SW480 (cell line): Measurements from ENCODE around the gene RRAS2.
"Not testable (repeated sequence)": the region's sequence is repeated elsewhere in the genome, so short reads cannot be mapped to it uniquely, and the experiment has no call there.

Source experiments
- DNase-seq: peaks from one replicate; pipeline ENCODE4 v3.0.0-alpha.2; 2016; ENCODE audit warnings: low spot score

The RRAS2 gene

GRCh38 chr11:14306481-14306880 is 52.5 kb downstream of the RRAS2 start:
- no peak for DNase-seq

- no peak for DNase-seq
Observed at GRCh38 chr11:14305649-14306048, 53.3 kb downstream of the RRAS2 start.

GRCh38 chr11:14304601-14305000 is 54.4 kb downstream of the RRAS2 start:
- no peak for DNase-seq

- peak; percentile 65 for DNase-seq
Observed at GRCh38 chr11:14300661-14301304, 58.2 kb downstream of the RRAS2 start.

GRCh38 chr11:14299921-14300320 is 59.1 kb downstream of the RRAS2 start:
- no peak for DNase-seq

- no peak for DNase-seq
Observed at GRCh38 chr11:14290422-14290821, 68.6 kb downstream of the RRAS2 start.

GRCh38 chr11:14288189-14288935 is 70.6 kb downstream of the RRAS2 start:
- DNase-seq, result no peak

- DNase-seq, result not testable (repeated sequence)
Observed at GRCh38 chr11:14278869-14279268, 80.1 kb downstream of the RRAS2 start.

GRCh38 chr11:14275076-14275475 is 83.9 kb downstream of the RRAS2 start:
- DNase-seq, result no peak

- DNase-seq, result no peak
Observed at GRCh38 chr11:14273895-14274294, 85.1 kb downstream of the RRAS2 start.

- no peak for DNase-seq
Observed at GRCh38 chr11:14270690-14271542, 88.1 kb downstream of the RRAS2 start.

GRCh38 chr11:14269692-14270573 is 89.0 kb downstream of the RRAS2 start:
- DNase-seq, result no peak

- DNase-seq, result no peak
Observed at GRCh38 chr11:14267861-14268635, 90.9 kb downstream of the RRAS2 start.

- DNase-seq, result no peak
Observed at GRCh38 chr11:14266622-14267021, 92.4 kb downstream of the RRAS2 start.

GRCh38 chr11:14264966-14265365 is 94.0 kb downstream of the RRAS2 start:
- no peak for DNase-seq

GRCh38 chr11:14262271-14262846 is 96.6 kb downstream of the RRAS2 start:
- no peak for DNase-seq

GRCh38 chr11:14261066-14261465 is 97.9 kb downstream of the RRAS2 start:
- DNase-seq, result no peak

GRCh38 chr11:14259878-14260277 is 99.1 kb downstream of the RRAS2 start:
- DNase-seq, result no peak

- DNase-seq, result no peak
Observed at GRCh38 chr11:14259186-14259784, 99.7 kb downstream of the RRAS2 start.
